Hepatocyte (in vitro differentiated cells): ENCODE results near the gene CWF19L2.

Source experiments
- CTCF ChIP-seq: fragments of 200-600 bp; sonication (generic); IDR thresholded peaks from 2 replicates; pipeline ENCODE4 v1.5.1; 2016; ENCODE audit warnings: antibody characterized with exemption, mild to moderate bottlenecking; ENCODE audit not compliant: poor library complexity
- EZH2phosphoT487 ChIP-seq: fragments of 200-600 bp; sonication (generic); IDR thresholded peaks from one replicate; pipeline ENCODE4 v1.6.1; 2018; ENCODE audit warnings: antibody characterized with exemption, mild to moderate bottlenecking, low read depth, moderate library complexity; ENCODE audit not compliant: unreplicated experiment, severe bottlenecking

GRCh38 chr11:107442715-107443215 is 14.9 kb downstream of the CWF19L2 start:
- no peak for TF ChIP-seq CTCF
- no peak for TF ChIP-seq EZH2phosphoT487
